Neuronal stem cell (in vitro differentiated cells): ENCODE results near the gene XPR1.

Experiments
- DNase-seq: peaks from one replicate; pipeline ENCODE4 v3.0.0-alpha.2; 2013; ENCODE audit warnings: low spot score
- H2AFZ ChIP-seq: one replicate; pipeline ENCODE4 v1.6.1; 2013; ENCODE audit warnings: mild to moderate bottlenecking, low read length, inconsistent platforms
- H2AK5ac ChIP-seq: 2 replicates; pipeline ENCODE4 v1.6.1; 2013; ENCODE audit warnings: low read depth, mild to moderate bottlenecking, inconsistent platforms, low read length, moderate library complexity, mixed read lengths
- H2BK120ac ChIP-seq: 2 replicates; pipeline ENCODE4 v1.6.1; 2013; ENCODE audit warnings: low read depth, mild to moderate bottlenecking, inconsistent platforms, low read length, moderate library complexity, mixed read lengths
- H2BK12ac ChIP-seq: one replicate; pipeline ENCODE4 v1.6.1; 2013; ENCODE audit warnings: low read length, inconsistent platforms
- H2BK15ac ChIP-seq: 2 replicates; pipeline ENCODE4 v1.6.1; 2013; ENCODE audit warnings: mild to moderate bottlenecking, low read length, inconsistent platforms, mixed read lengths
- H2BK5ac ChIP-seq: one replicate; pipeline ENCODE4 v1.6.1; 2013; ENCODE audit warnings: inconsistent platforms, mild to moderate bottlenecking, low read length, moderate library complexity
- H3K14ac ChIP-seq: one replicate; pipeline ENCODE4 v1.6.1; 2013; ENCODE audit warnings: low read length, inconsistent platforms
- H3K18ac ChIP-seq: 2 replicates; pipeline ENCODE4 v1.6.1; 2013; ENCODE audit warnings: low read length, inconsistent platforms
- H3K23ac ChIP-seq: 2 replicates; pipeline ENCODE4 v1.6.1; 2013; ENCODE audit warnings: low read depth, mild to moderate bottlenecking, mixed read lengths, low read length, inconsistent platforms; ENCODE audit not compliant: poor library complexity
- H3K27ac ChIP-seq: replicated peaks from 3 replicates; pipeline ENCODE4 v1.5.1; 2013; ENCODE audit warnings: low read length, inconsistent platforms
- H3K27me3 ChIP-seq, 3 experiments: 2 replicates each; pipeline ENCODE4 v1.6.1; 2013; ENCODE audit warnings: low read length in 3 of 3, mild to moderate bottlenecking in 2 of 3, inconsistent platforms in 1 of 3, low read depth in 1 of 3, mixed read lengths in 1 of 3, moderate library complexity in 1 of 3; ENCODE audit not compliant: control insufficient read depth in 3 of 3, insufficient read depth in 3 of 3
- H3K36me3 ChIP-seq, 2 donors: replicated peaks in 1 of 2; 2 replicates each; pipeline ENCODE4 v1.6.1; 2013; ENCODE audit warnings: low read length in 2 of 2; ENCODE audit not compliant: control insufficient read depth in 2 of 2, insufficient read depth in 2 of 2
- H3K4ac ChIP-seq: 2 replicates; pipeline ENCODE4 v1.6.1; 2013; ENCODE audit warnings: inconsistent platforms, mild to moderate bottlenecking, low read length, moderate library complexity
- H3K4me1 ChIP-seq, 2 donors: 1 replicate in 1 of 2; 2 replicates in 1 of 2; pipeline ENCODE4 v1.6.1; 2013; ENCODE audit warnings: low read length in 2 of 2, low read depth in 1 of 2; ENCODE audit not compliant: control insufficient read depth in 2 of 2, insufficient read depth in 1 of 2
- H3K4me2 ChIP-seq: one replicate; pipeline ENCODE4 v1.6.1; 2013; ENCODE audit warnings: mild to moderate bottlenecking, low read length, inconsistent platforms; ENCODE audit not compliant: insufficient read depth, poor library complexity, severe bottlenecking
- H3K4me3 ChIP-seq, 2 donors: 2 replicates each; pipeline ENCODE4 v1.5.1; 2013; ENCODE audit warnings: low read length in 2 of 2, mild to moderate bottlenecking in 2 of 2, inconsistent platforms in 1 of 2, moderate library complexity in 1 of 2
- H3K79me1 ChIP-seq: one replicate; pipeline ENCODE4 v1.6.1; 2013; ENCODE audit warnings: low read depth, mild to moderate bottlenecking, inconsistent platforms, low read length, moderate library complexity
- H3K9ac ChIP-seq: one replicate; pipeline ENCODE4 v1.6.1; 2013; ENCODE audit warnings: mild to moderate bottlenecking, low read depth, low read length, inconsistent platforms; ENCODE audit not compliant: poor library complexity
- H3K9me3 ChIP-seq, 2 donors: replicated peaks in 1 of 2; 2 replicates each; pipeline versions ENCODE3 to v1.6.1; 2013; ENCODE audit warnings: low read length in 2 of 2, mild to moderate bottlenecking in 2 of 2, inconsistent platforms in 1 of 2, low read depth in 1 of 2, mixed read lengths in 1 of 2, moderate library complexity in 1 of 2; ENCODE audit not compliant: control insufficient read depth in 2 of 2, insufficient read depth in 1 of 2
- H4K8ac ChIP-seq: one replicate; pipeline ENCODE4 v1.6.1; 2013; ENCODE audit warnings: low read depth, mild to moderate bottlenecking, inconsistent platforms, low read length, moderate library complexity
- H4K91ac ChIP-seq: one replicate; pipeline ENCODE4 v1.6.1; 2013; ENCODE audit warnings: low read length, low read depth, mild to moderate bottlenecking, inconsistent platforms; ENCODE audit not compliant: poor library complexity
- WGBS, 2 donors: extraction: QIAGEN DNeasy Blood & Tissue Kit; methylation state at CpG; one replicate each; pipeline ENCODE4 v1.1.7; 2013; ENCODE audit warnings: missing lambda C conversion rate in 2 of 2, mixed read lengths in 1 of 2; ENCODE audit not compliant: insufficient read length in 2 of 2, insufficient replicate concordance in 1 of 2; ENCODE audit errors: extremely low coverage in 2 of 2; 5-methylcytosine and 5-hydroxymethylcytosine counted together

Gene XPR1

DNA sequence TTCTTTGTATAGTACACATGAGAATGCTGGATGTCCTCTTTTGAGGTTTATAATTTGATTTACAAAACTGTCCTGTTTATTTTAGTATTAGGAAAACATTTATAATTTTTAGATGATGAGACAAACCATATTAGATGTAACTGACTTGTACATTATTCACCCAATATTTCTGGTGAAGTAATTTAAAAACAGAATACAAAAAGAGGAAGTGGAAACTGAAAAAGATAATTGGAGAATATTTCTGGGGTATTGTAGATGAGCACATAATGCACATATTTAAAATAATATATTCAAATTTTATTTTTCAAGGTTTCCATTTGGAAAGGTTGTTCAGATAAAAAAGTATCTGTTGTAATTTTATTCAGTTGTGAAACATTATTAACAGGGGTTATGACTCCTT is 40.7 kb downstream of the XPR1 start:
- Histone ChIP-seq H2AFZ (no peak overlapping the region), H2BK120ac (no peak overlapping the region), H3K36me3 (no peaks in the 10 kb centered on the region), H2BK12ac (no peak overlapping the region), H3K14ac (no peak overlapping the region), H3K79me1 (no peaks in the 10 kb centered on the region), H3K9me3 (peaks cover 0 to 25% of the 10 kb centered on the region in 2 donors), H3K27ac (no peak overlapping the region), H3K4me3 (no peak overlapping the region), H4K91ac (no peak overlapping the region), H3K27me3 (no peaks in the 10 kb centered on the region), H2AK5ac (no peak overlapping the region), H2BK15ac (no peak overlapping the region), H3K23ac (no peak overlapping the region), H2BK5ac (no peak overlapping the region), H4K8ac (no peak overlapping the region), H3K18ac (no peak overlapping the region), H3K4ac (no peak overlapping the region), H3K4me1 (no peaks in the 10 kb centered on the region), H3K9ac (no peak overlapping the region), H3K4me2 (no peak overlapping the region)
- DNase-seq: no peak

DNA sequence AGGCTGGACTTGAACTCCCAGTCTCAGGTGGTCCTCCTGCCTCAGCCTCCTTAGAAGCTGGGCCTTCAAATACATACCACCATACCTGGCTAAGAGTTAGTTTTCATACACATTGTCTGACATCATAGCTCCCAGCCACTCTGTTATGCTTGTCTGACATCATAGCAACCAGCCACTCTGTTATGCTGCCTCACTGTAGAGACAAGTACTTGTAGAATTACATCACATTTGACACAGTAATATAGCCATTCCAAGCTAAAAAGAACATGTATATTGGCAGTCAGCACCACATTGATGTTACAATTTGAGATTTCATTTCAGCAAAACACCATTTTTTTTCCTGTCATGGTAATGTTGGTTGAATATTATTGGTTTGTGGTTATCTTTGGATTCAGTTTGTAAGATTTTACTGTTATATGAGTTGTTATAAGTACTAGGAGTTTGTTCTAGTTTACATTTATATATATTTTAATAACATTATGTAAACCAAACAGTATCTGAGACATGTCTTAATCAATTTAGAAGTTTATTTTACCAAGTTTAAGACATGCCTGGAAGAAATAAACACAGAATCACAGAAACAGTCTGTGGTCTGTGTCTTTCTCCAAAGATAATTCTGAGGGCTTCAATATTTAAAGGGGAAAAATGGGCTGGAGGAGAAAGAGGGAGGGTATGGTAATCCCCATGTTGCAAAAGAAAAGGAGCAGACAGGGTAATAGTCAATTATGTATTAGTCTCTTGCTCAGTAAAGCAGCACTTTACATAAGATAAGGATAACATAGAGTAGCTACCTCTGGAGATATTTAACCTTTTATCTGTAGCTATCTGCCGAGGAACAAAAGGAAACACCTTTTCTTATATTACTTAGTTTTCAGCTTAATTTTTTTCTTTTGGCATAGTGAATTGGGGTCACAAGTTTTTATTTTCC is 43.0 kb downstream of the XPR1 start:
- Histone ChIP-seq H3K23ac (no peak overlapping the region), H3K9ac (no peak overlapping the region), H3K4me1 (no peaks in the 10 kb centered on the region), H3K14ac (no peak overlapping the region), H3K27ac (no peak overlapping the region), H2BK12ac (no peak overlapping the region), H4K8ac (no peak overlapping the region), H4K91ac (no peak overlapping the region), H3K4me3 (no peak overlapping the region), H2AFZ (no peak overlapping the region), H2AK5ac (no peak overlapping the region), H3K4me2 (no peak overlapping the region), H3K79me1 (no peaks in the 10 kb centered on the region), H3K4ac (no peak overlapping the region), H2BK5ac (no peak overlapping the region), H3K36me3 (no peaks in the 10 kb centered on the region), H3K27me3 (no peaks in the 10 kb centered on the region), H2BK15ac (no peak overlapping the region), H3K9me3 (peaks cover 0 to 22% of the 10 kb centered on the region in 2 donors), H3K18ac (no peak overlapping the region), H2BK120ac (no peak overlapping the region)
- WGBS, 2 donors: no CpG with 5 or more reads among the region's 1 CpG
- DNase-seq: no peak

DNA sequence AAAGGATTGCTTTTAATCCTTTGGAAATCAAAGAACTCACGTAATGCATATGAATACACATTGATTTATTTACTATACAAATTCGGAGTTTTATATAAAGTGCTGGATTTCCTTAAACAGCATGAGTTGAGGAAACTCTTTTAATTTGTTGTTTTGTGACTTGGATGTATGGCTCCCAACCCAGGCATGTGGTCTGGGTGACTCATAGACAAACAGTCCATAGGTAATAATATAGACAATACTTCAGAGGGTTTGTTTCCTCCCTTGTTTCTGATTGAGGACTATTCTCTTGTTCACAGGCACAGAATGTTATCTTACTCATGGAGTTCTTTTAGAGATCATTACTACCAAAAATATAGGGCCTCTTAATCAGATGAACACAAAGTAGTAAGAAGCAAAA is 43.8 kb downstream of the XPR1 start:
- DNase-seq: no peak
- Histone ChIP-seq H3K4me2 (no peak overlapping the region), H4K91ac (no peak overlapping the region), H2BK120ac (no peak overlapping the region), H3K27me3 (no peaks in the 10 kb centered on the region), H3K4me3 (no peak overlapping the region), H3K18ac (no peak overlapping the region), H3K27ac (no peak overlapping the region), H3K14ac (no peak overlapping the region), H3K9ac (no peak overlapping the region), H4K8ac (no peak overlapping the region), H2BK5ac (no peak overlapping the region), H3K79me1 (no peaks in the 10 kb centered on the region), H2AK5ac (no peak overlapping the region), H3K4me1 (no peaks in the 10 kb centered on the region), H3K23ac (no peak overlapping the region), H2BK15ac (no peak overlapping the region), H2BK12ac (no peak overlapping the region), H3K36me3 (no peaks in the 10 kb centered on the region), H2AFZ (no peak overlapping the region), H3K4ac (no peak overlapping the region), H3K9me3 (peaks cover 0 to 17% of the 10 kb centered on the region in 2 donors)
- no CpG with 5 or more reads among the region's 2 CpGs for WGBS, 2 donors

DNA sequence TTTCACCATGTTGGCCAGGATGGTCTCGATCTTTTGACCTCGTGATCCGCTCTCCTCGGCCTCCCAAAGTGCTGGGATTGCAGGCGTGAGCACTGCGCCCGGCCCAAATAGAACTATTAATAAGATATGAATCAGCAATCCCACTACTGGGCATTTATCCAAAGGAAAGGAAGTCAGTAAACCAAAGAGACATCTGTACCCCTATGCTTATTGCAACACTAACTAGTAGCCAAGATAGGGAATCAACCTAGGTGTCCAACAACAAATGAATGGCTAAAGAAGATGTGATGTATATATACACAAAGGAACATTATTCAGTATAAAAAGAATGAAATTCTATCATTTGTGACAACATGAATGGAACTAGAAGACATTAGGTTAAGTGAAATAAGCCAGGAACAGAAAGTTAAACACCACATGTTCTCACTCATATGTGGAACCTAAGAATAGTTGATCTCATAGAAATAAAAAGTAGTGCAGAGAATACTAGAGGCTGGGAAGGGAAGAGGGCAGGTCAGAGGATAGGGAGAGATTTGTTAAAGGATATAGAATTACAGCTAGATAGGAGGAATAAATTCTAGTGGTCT is 48.8 kb downstream of the XPR1 start:
- H3K4me2 ChIP-seq: no peak overlapping the region
- no peak overlapping the region for H3K4me3 ChIP-seq
- DNase-seq: no peak
- H3K36me3 ChIP-seq: peaks cover 0 to 5% of the 10 kb centered on the region in 2 donors
- H3K79me1 ChIP-seq: no peaks in the 10 kb centered on the region
- no peak overlapping the region for H3K9ac ChIP-seq
- H3K27ac ChIP-seq: no peak overlapping the region
- H3K4ac ChIP-seq: no peak overlapping the region
- no peak overlapping the region for H2BK15ac ChIP-seq
- no peak overlapping the region for H2AFZ ChIP-seq
- no peak overlapping the region for H2BK12ac ChIP-seq
- no peaks in the 10 kb centered on the region for H3K4me1 ChIP-seq
- H3K14ac ChIP-seq: no peak overlapping the region
- H2BK5ac ChIP-seq: no peak overlapping the region
- no peak overlapping the region for H3K23ac ChIP-seq
- no peaks in the 10 kb centered on the region for H3K27me3 ChIP-seq
- no peak overlapping the region for H4K8ac ChIP-seq
- H2AK5ac ChIP-seq: no peak overlapping the region
- no peak overlapping the region for H3K18ac ChIP-seq
- H2BK120ac ChIP-seq: no peak overlapping the region
- no CpG with 5 or more reads among the region's 7 CpGs for WGBS, 2 donors
- H4K91ac ChIP-seq: no peak overlapping the region
- peaks cover 0 to 11% of the 10 kb centered on the region in 2 donors for H3K9me3 ChIP-seq
